Tibial nerve (tissue), 4 donors: ENCODE measurements around the gene C16orf54.
"Not testable (repeated sequence)": the region's sequence is repeated elsewhere in the genome, so short reads cannot be mapped to it uniquely, and the experiment has no call there.

Experiments used
- CTCF ChIP-seq, 5 experiments: fragments of 200-600 bp in 3 of 5; fragments of 450-650 bp in 2 of 5; sonication (generic) in 3 of 5; IDR thresholded peaks; one replicate each; pipeline ENCODE4 v1.5.1; 2016 to 2019; ENCODE audit warnings: antibody characterized with exemption in 5 of 5, mild to moderate bottlenecking in 3 of 5, moderate library complexity in 2 of 5
- EP300 ChIP-seq, 2 donors: sonication (generic); formaldehyde crosslinking; IDR thresholded peaks; one replicate each; pipeline ENCODE4 v1.6.1; 2017; ENCODE audit warnings: antibody characterized with exemption in 2 of 2, mild to moderate bottlenecking in 1 of 2

DNA sequence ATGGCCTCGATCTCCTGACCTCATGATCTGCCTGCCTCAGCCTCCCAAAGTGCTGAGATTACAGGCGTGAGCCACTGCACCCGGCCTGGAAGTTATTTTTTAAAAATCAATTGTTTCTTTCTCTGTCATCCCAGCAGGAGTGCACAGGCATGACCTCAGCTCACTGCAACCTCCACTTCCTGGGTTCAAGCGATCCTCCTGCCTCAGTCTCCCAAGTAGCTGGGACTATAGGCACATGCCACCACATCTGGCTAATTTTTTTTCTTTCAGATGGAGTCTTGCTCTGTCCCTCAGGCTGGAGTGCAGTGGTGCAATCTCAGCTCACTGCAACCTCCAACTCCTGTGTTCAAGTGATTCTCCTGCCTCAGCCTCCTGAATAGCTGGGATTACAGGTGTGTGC, 41.4 kb upstream of the C16orf54 start:
- not testable (repeated sequence) for TF ChIP-seq EP300, CTCF (IDR thresholded peaks at IDR 0.05)
